ENCODE results near the gene PARP15. TPM values are rescaled to one million over a fixed set of nuclear protein-coding genes. Genes with fewer than 3 reads are reported as not detected.
A peak's percentile ranks its signal among the peaks of the same experiment; 100 is the strongest.
"Not testable (repeated sequence)": the region's sequence is repeated elsewhere in the genome, so short reads cannot be mapped to it uniquely, and the experiment has no call there.

The PARP15 gene
- total RNA-seq, 1 experiment from 2014 or later = 3.4 TPM

GRCh38 chr3:122679882-122680474, 102.5 kb downstream of the PARP15 start:
- intact Hi-C loops (cut with micrococcal nuclease; ENCODE audit: unreplicated experiment) = loop anchor here (1.0 to 5.0 kb wide), 3 partner anchors 116 to 223 kb away; partner anchors contain the start of genes DTX3L and PARP9
- CTCF ChIA-PET = interaction anchor here (1.2 to 2.5 kb wide), 8 partner anchors 11 to 296 kb away, joined by 3 to 17 read pairs (median 7); partner anchors contain the start of genes DTX3L, FAM162A and PARP9
- no peaks in the 10 kb centered on the region for H3K27me3 Mint-ChIP-seq (ENCODE audit: unreplicated experiment)
- H3K4me1 Mint-ChIP-seq (ENCODE audit: low read depth, unreplicated experiment) = peaks cover 26% of the 10 kb centered on the region
- no peak for TF ChIP-seq CTCF (IDR thresholded peaks at IDR 0.05; ENCODE audit: unreplicated experiment)
- peak; percentile 7 for DNase-seq
- H3K4me3 Mint-ChIP-seq (ENCODE audit: low read depth, unreplicated experiment) = peak overlapping the region; percentile 95
- BruUV-seq (replicated peaks) = TSS peak; percentile 81
- peak overlapping the region; percentile 93 for H3K27ac Mint-ChIP-seq (ENCODE audit: unreplicated experiment)
- H3K36me3 Mint-ChIP-seq (ENCODE audit: insufficient read depth, unreplicated experiment) = peaks cover 24% of the 10 kb centered on the region
- no peaks in the 10 kb centered on the region for H3K9me3 Mint-ChIP-seq (ENCODE audit: low read depth, unreplicated experiment)

GRCh38 chr3:122680475-122681283, 103.2 kb downstream of the PARP15 start, which contains the start of gene PARP14:
Gene PARP14 (plus strand): TSS chr3:122680839. CDS start chr3:122680884, 45 bp downstream.
- no TSS peak for BruUV-seq (replicated peaks)
- DNase-seq = peak; percentile 72

GRCh38 chr3:122681284-122681973, 104.0 kb downstream of the PARP15 start:
- Mint-ChIP-seq H3K4me1 (ENCODE audit: low read depth, unreplicated experiment) (peaks cover 26% of the 10 kb centered on the region), H3K36me3 (ENCODE audit: insufficient read depth, unreplicated experiment) (peaks cover 24% of the 10 kb centered on the region), H3K4me3 (ENCODE audit: low read depth, unreplicated experiment) (peak overlapping the region; percentile 95), H3K27me3 (ENCODE audit: unreplicated experiment) (no peaks in the 10 kb centered on the region), H3K27ac (ENCODE audit: unreplicated experiment) (peak overlapping the region; percentile 93), H3K9me3 (ENCODE audit: low read depth, unreplicated experiment) (no peaks in the 10 kb centered on the region)
- no TSS peak for BruUV-seq (replicated peaks)
- CTCF ChIA-PET = interaction anchor here (0.7 to 2.5 kb wide), 2 partner anchors 94 to 122 kb away, joined by 3 to 17 read pairs; no protein-coding TSS in a partner anchor
- DNase-seq = peak; percentile 6
- intact Hi-C loops (cut with micrococcal nuclease; ENCODE audit: unreplicated experiment) = no loop called here
- TF ChIP-seq CTCF (IDR thresholded peaks at IDR 0.05; ENCODE audit: unreplicated experiment) = no peak

More at GRCh38 chr3:122680475-122681283, 103.2 kb downstream of the PARP15 start, which contains the start of gene PARP14:
- no peaks in the 10 kb centered on the region for H3K27me3 Mint-ChIP-seq (ENCODE audit: unreplicated experiment)
- H3K36me3 Mint-ChIP-seq (ENCODE audit: insufficient read depth, unreplicated experiment) = peaks cover 24% of the 10 kb centered on the region
- peak within 1 kb of the TSS; percentile 95 for H3K4me3 Mint-ChIP-seq (ENCODE audit: low read depth, unreplicated experiment)
- peaks cover 26% of the 10 kb centered on the region for H3K4me1 Mint-ChIP-seq (ENCODE audit: low read depth, unreplicated experiment)
- intact Hi-C loops (cut with micrococcal nuclease; ENCODE audit: unreplicated experiment) = no loop called here
- TF ChIP-seq CTCF (IDR thresholded peaks at IDR 0.05; ENCODE audit: unreplicated experiment) = no peak
- H3K27ac Mint-ChIP-seq (ENCODE audit: unreplicated experiment) = peak within 1 kb of the TSS; percentile 93
- no peaks in the 10 kb centered on the region for H3K9me3 Mint-ChIP-seq (ENCODE audit: low read depth, unreplicated experiment)
- CTCF ChIA-PET = interaction anchor here (0.7 to 2.5 kb wide), 6 partner anchors 11 to 296 kb away, joined by 3 to 17 read pairs (median 5); partner anchors contain the start of gene FAM162A

- Mint-ChIP-seq H3K27ac (ENCODE audit: unreplicated experiment) (peak overlapping the region; percentile 93), H3K4me3 (ENCODE audit: low read depth, unreplicated experiment) (peak overlapping the region; percentile 95), H3K36me3 (ENCODE audit: insufficient read depth, unreplicated experiment) (peaks cover 26% of the 10 kb centered on the region), H3K4me1 (ENCODE audit: low read depth, unreplicated experiment) (peaks cover 26% of the 10 kb centered on the region), H3K27me3 (ENCODE audit: unreplicated experiment) (no peaks in the 10 kb centered on the region), H3K9me3 (ENCODE audit: low read depth, unreplicated experiment) (no peaks in the 10 kb centered on the region)
- no TSS peak for BruUV-seq (replicated peaks)
- no peak for TF ChIP-seq CTCF (IDR thresholded peaks at IDR 0.05; ENCODE audit: unreplicated experiment)
- DNase-seq = no peak
- intact Hi-C loops (cut with micrococcal nuclease; ENCODE audit: unreplicated experiment) = no loop called here
- CTCF ChIA-PET = no interaction called here
Measured at GRCh38 chr3:122681974-122682409, 104.5 kb downstream of the PARP15 start.

GRCh38 chr3:122682778-122683411, 105.4 kb downstream of the PARP15 start:
- H3K27me3 Mint-ChIP-seq (ENCODE audit: unreplicated experiment); CTCF ChIA-PET; intact Hi-C loops (cut with micrococcal nuclease; ENCODE audit: unreplicated experiment); BruUV-seq (replicated peaks); H3K9me3 Mint-ChIP-seq (ENCODE audit: low read depth, unreplicated experiment); H3K27ac Mint-ChIP-seq (ENCODE audit: unreplicated experiment); DNase-seq: not testable (repeated sequence)
- Mint-ChIP-seq H3K4me3 (ENCODE audit: low read depth, unreplicated experiment) (peak overlapping the region; percentile 95), H3K4me1 (ENCODE audit: low read depth, unreplicated experiment) (peaks cover 25% of the 10 kb centered on the region), H3K36me3 (ENCODE audit: insufficient read depth, unreplicated experiment) (peaks cover 31% of the 10 kb centered on the region)
